Activated CD4-positive, alpha-beta T cell treated with anti-CD3 and anti-CD28 coated beads, Interleukin-2, amount 50 U/mL, for 4 hours (primary cell): ENCODE data around the gene FAXDC2.
A peak's percentile ranks its signal among the peaks of the same experiment; 100 is the strongest.
"Not testable (repeated sequence)": the region's sequence is repeated elsewhere in the genome, so short reads cannot be mapped to it uniquely, and the experiment has no call there.

Source experiments
- DNase-seq, 2 experiments: peaks; one replicate each; pipeline ENCODE4 v3.0.0-alpha.2; 2020

The FAXDC2 gene

DNA sequence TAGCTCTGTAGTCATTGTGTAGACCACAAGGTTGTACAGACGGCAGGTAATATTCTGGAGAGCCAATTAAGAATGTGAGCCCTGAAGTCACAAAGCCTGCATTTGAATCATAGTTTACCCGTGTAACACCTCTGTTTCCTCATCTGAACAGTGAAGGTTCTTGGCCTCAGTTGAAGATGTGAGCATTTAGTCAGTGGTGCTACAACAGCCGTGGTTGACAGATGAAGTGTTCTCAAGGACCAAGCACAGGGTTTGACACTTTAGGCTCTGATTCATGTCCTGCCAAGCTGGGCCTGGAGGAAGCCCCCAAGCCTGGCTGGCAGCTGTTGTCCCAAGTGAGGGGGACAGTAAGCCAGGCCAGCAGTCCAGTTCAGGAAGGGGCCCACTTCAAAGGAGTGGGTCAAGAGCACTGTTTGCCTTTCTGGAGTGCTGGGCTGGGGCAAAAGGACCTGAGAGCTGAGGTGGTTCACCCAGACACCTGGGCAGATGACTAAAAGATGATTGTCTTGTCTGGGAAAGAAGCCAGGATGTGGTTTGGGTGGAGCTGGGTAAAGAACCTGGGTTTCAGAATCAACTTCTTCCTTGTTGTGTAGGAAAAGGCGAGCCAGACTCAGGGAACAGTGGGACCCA, 20.7 kb downstream of the FAXDC2 start:
- DNase-seq, result peak; percentile 11 to 16

DNA sequence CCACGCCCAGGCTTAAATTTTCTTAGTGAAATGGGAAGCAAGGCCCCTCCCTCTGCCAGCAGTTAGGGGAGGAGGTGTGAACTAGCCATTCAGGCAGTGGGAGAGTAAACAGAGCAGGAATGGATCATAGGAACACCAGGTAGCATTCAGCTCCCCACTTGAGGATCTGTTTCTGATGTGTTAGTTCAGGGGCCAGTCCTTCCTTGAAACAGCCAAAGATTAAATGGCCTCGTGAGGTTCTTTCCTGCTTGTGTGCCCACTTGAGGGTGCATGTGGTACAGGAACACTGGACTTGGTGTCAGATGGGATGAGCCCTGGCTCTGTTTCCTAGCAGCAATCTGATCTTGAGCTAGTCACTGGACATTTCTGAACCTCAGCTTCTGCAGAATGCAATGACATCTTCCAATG, 21.2 kb downstream of the FAXDC2 start:
- DNase-seq, result no peak

DNA sequence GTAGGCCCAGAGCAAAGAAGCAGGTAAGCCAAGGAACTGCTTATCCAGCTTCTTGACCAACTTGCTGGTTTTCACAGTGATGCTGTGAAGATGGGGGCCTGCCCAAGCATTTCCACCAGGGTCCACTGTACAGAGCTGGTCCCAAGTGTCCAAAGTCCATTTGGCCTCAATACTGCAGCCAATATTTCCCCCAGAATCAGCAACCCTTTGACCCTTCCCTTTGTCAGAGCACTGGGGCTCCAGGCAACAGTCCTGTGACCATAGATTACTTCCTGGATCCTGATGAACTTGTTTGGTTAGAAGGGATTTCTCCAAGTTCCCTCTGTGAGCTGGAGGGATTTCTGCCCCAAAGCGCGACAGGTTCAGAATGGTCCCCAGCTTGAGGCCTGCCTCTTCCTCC, 26.3 kb downstream of the FAXDC2 start:
- no peak for DNase-seq

DNA sequence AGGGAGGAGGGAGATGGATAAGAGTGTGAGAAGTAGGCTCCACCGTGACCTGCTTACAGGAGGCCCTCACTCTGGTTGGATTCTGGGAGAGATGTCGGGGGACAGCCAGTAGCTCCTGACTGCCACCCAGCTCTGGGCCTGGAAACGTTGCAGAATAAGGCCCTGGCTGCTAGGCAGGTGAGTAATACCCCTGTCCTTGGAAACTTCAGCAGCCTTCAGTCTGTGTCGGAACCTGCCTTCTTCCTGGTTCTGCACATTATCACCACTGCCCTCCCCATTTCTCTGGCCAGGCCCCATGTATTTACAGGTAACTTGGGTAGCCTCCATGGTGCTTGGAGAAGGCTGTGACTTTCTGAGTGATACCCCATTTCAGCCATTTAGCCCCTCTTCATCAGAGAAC, 26.8 kb downstream of the FAXDC2 start:
- DNase-seq, result no peak

- DNase-seq, result not testable (repeated sequence)
Measured at GRCh38 chr5:154822896-154823295, 27.5 kb downstream of the FAXDC2 start.

DNA sequence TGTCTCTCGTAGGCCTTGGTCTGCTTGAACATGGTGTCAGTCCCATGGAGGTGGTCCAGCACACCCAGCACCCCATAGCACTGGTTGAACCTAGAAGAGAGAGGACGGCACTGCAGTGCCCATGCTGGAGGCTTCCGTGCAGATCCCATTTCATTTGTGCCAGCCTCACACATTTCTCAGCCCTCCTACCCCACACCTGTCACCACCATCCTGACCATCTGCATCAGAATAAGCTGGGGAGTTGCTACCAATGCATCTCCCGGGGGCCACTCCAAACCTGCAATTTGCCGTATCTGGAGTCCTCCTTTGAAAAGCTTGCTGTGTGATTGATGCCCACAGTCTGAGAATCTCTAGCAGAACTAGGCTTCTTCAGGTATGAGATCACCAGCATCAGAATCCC, 30.0 kb downstream of the FAXDC2 start:
- DNase-seq, result no peak

GRCh38 chr5:154819546-154819945, 30.9 kb downstream of the FAXDC2 start:
- DNase-seq, result no peak

GRCh38 chr5:154818471-154819116, 31.8 kb downstream of the FAXDC2 start:
- no peak for DNase-seq

DNA sequence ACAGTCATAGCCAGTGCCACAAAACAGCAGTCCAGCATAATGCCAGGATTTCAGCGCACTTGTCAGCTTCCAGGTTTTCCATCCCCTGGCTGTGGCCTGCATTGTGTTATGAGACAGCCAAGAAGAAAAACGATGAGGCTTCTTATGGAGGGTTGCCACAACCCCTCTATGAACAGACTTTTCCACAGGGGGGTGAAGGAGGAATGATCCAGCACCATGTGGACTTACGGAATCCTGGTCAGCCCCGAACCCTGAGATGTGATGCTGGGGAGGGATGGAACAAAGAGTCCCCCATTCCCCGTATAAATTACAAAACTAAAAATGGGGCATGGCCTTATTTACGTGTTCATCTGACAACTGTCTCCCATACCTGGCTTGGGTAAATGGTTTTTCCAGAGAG, 32.6 kb downstream of the FAXDC2 start:
- no peak for DNase-seq

GRCh38 chr5:154816891-154817492, 33.4 kb downstream of the FAXDC2 start:
- DNase-seq, result no peak

GRCh38 chr5:154815684-154816247, 34.6 kb downstream of the FAXDC2 start:
- no peak for DNase-seq

DNA sequence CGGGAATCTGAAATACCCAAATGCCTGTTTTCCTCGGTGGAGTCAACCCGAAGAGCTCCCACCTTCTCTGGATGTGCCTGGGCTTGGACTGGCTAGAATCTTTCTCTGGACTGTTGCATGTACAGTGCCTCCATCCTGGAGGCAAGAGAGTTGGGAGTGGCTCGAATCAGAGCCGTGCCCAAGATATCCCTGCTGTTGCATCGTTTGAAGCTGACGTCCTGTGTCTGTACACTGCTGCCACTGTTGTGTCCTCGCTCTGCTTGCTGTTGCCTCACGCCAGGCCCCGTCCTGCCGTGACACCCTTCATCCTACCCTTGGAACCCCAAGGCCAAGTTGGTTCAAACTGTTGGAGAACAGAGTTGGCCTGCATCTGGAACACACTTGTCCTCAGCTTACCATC, 35.4 kb downstream of the FAXDC2 start:
- DNase-seq, result no peak

- DNase-seq, result peak in 1 of 2 experiments; percentile 10
Measured at GRCh38 chr5:154813736-154814135, 36.7 kb downstream of the FAXDC2 start.

DNA sequence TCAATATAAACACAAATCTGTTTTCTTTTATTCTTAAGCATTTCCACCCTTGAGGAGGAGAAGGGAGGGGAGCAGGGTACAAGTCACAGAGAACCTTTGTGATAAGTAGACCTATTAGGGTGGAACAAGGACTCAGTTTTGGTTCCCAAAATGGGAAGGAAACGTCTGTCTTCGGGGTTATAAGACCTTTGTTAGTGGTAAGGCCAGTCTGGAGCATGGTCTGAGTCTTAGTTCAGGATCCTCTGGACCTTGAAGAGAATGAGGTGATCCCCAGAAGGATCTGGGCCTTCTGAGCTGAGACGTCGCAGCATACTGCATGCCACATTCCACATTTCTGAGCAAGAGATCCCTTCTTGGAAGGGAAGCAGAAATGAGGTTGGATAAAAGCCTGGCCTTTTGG, 37.2 kb downstream of the FAXDC2 start:
- DNase-seq, result no peak

- DNase-seq, result peak; percentile 57 to 62
Measured at GRCh38 chr5:154811653-154812465, 38.5 kb downstream of the FAXDC2 start.

DNA sequence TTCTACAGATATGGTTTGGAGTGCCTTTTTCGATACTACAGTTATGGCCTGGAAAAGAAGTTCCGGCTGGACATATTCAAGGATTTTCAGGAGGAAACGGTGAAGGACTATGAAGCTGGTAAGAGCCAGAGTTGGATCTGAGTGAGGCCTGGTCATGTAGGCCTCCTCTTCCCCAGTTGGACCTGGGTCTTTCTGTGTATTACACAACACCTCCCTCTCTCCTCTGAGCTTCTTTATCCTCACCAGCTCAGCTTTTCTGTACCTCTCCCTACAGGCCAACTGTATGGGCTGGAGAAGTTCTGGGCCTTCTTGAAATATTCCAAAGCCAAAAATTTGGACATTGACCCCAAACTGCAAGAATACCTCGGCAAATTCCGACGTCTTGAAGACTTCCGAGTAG, 39.2 kb downstream of the FAXDC2 start:
- no peak for DNase-seq

GRCh38 chr5:154806176-154806575, 44.2 kb downstream of the FAXDC2 start:
- DNase-seq, result no peak

- DNase-seq, result no peak
Measured at GRCh38 chr5:154802050-154802449, 48.4 kb downstream of the FAXDC2 start.

- no peak for DNase-seq
Measured at GRCh38 chr5:154801083-154801482, 49.3 kb downstream of the FAXDC2 start.

- no peak for DNase-seq
Measured at GRCh38 chr5:154800582-154800981, 49.8 kb downstream of the FAXDC2 start.

DNA sequence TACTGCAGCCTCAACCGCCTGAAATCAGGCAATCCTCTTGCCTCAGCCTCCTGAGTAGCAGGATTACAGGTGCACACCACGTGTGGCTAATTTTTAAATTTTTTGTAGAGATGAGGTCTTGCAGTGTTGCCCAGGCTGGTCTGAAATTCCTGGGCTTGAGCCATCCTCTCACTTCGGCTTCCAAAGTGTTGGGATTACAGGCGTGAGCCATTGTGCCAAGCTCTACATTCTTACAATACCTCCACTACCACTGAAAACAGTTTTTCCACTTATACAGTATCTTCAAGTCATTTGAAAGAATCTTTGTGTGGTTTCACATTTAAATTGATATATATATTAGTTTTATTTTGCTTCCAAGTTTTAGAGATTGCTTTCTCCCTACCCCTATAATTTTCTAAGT, 52.6 kb downstream of the FAXDC2 start:
- no peak for DNase-seq

DNA sequence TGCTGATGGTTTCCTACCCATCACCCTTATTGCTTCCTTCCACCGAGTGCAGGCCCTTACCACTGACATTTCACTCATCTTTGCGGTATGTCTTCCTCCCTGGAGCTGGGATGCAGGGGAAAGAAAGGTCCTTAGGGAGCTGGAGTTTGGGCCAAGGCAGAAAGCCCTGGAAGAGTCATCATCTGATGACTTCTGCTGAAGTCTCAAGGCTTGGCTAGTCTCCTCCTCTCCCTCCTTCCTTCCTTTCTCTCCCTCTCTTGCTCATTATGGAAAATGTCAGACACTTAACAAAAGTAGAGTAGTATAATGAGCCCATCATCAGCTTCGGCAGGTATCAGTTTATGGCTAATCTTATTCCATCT, 55.2 kb downstream of the FAXDC2 start:
- no peak for DNase-seq

GRCh38 chr5:154794525-154795234, 55.7 kb downstream of the FAXDC2 start:
- no peak for DNase-seq
